GM21619 (cell line): ENCODE measurements around the gene ASNSD1.
A peak's percentile ranks its signal among the peaks of the same experiment; 100 is the strongest.

Experiments used
- ATAC-seq: cut with Tn5 transposase; IDR thresholded peaks from one replicate; pipeline ENCODE4 v1.9.1; 2021; ENCODE audit not compliant: unreplicated experiment

Gene ASNSD1

DNA sequence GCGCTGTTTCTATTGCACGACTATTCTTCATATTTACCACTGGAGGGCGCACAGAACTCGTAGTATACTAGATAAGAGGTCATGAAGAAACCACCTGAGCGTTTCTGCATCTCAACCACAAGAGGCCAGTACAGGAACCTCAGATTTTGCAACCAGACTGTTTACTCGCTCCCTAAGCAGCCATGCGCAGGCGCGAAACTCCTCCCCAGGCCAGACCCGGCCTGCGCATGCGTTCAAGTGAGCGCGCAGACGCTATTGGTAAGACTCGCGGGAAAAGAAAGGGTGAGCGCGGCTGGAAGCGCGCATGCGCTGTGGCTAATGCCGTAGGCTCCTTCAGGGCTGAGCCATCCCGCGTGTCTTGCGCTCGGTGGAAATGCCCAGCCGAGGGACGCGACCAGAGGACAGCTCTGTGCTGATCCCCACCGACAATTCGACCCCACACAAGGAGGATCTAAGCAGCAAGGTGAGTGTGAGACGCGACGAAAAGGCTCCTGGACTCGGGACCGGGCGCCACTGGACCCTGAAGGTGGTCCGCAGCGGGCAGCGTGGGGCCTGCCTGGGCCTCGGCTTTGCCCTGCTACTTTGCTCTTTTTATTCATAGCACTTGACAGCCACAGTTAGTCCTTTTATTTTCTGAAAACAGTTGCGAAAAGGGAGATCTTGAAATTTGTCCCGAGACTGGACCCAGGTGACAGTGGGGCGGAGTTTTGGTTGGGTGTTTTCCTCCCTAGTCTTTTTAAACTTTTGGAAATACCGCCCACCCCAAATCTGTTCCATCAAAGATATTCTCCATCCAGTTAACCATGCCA lies at the start of gene ASNSD1:
Gene ASNSD1 (plus strand): TSS at position 312 of the 809 bp plus-strand sequence. CDS start 4,674 bp downstream, outside the sequence.
- ATAC-seq: peak; percentile 94

DNA sequence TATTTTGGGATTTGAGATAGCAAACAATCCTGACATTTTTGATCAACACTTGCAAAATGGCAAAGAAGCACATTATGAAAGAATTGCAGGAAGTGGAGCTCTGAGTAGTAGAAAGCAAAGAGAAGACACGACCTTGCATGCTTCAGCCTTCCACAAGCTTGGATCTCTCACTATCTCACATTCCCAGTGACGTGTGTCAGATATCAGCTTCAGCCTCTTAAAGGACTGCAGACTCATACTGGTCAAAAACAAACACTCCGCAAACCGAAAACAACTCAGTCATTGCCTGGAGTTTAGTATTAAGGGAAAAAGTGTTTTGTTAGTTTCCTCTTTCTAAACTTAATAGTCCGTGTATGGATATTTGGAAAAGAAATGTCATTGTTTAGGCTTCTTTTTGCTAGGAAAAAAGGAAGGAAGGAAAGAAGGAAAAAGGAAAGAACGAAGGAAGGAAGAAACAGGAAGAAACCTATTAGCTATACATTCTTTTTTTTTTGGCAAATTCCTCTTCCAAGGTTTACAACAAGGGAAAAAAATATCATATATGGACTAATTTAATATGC lies 48.1 kb upstream of the ASNSD1 start:
- no peak for ATAC-seq

DNA sequence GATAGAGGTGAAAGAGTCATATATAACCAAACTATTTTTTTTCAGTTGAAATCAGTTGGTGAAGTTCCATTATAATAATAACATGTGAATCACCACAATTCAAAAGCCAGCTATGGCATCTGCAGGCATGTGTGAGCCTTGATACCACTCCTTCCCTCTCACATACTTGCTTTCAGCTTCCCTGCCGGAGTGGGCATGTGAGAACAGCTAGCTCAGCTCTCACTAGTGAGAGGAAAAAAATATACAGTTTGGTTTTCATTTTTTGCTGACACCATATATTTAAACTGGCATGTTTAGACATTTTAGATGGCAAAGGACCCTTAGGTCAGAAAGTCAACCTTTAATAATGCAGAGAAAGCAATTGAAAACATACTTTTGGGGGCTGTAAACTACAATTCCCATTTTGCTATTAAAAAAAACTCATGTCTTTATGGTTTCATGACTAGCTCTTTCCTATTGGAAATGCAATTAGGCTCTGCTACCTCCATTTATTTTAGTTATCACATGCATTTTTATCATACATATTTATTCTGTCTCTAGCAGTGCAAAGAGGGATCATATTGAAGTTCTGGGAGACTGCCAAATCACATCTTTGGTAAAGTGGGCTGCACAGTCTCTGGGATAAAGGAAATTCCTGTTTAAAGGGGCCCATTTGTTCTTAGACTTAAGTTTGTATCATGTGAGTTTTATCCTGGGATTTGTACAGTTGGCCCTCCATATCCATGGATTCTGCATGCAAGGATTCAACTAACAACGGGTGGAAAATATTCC lies 47.4 kb upstream of the ASNSD1 start:
- ATAC-seq: no peak

DNA sequence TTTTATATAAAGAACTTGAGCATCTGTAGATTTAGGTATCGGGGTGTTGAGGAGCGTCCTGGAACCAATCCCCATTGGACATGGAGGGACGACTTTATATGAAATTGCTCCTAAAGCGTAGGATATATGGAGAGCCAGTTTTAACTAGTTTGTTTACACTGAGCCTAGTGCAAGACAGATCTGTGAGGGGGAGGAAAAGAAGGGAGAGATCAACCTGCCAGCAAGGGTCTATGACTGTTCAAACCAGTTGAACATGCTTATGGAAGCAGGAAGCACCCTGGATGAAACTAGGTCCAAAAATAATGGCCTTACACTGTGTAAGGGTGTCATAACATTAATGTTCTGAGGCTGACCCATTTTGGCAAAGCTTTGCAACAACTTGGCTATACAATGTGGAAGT lies 46.7 kb upstream of the ASNSD1 start:
- ATAC-seq: no peak

DNA sequence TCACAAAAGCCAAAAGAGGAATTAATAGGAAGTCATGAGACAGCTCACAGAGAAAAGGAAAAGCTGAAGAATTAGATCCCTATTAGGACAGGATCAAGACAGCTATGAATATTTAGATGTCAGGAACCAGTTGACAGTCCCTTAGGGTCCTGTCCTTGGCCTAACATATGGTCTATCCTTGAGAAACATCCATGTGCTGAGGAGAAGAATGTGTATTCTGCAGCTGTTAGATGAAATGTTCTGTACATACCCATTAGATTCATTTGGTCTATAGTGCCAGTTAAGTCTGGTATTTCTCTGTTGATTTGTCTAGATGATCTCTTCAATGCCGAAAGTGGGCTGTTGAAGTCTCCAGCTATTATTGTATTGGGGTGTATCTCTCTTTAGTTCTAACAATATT lies 43.1 kb upstream of the ASNSD1 start:
- no peak for ATAC-seq

DNA sequence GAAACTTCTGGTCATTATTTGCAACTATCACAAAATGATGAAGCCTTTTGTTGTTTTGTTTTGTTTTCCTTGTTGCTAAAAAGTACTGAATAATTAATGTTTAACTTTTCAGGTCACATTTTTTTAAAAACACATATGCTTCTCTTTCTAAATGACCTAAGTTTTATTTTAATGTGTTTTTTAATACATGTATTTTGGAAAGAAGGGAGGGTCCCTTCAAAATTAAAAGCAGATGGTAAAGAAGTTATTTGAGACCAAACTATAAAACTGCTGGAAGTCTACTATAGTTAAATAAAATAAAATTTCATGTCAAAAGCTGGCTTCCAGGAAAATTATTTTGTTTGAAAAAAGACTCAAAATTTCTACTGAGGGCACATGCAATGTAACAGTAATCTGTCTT lies 39.5 kb upstream of the ASNSD1 start:
- no peak for ATAC-seq

DNA sequence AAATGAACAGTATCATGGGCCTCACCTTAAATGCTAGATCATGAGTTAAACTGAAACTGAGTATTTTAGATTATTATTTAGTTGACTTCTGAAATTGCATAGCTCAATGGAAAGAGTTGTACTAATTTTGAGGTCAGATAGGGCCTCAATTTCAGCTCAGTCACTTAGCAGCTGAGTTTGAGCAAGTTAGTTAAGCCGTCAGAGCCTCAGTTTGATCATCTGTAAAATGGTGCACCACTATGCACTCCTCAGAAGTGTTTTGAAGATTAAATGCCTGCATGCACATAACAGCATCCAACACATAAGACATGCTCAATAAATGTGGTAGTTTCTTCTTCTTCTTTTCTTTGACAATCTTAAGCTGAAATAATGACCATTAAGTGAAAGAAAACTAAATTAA lies 38.2 kb upstream of the ASNSD1 start:
- no peak for ATAC-seq

DNA sequence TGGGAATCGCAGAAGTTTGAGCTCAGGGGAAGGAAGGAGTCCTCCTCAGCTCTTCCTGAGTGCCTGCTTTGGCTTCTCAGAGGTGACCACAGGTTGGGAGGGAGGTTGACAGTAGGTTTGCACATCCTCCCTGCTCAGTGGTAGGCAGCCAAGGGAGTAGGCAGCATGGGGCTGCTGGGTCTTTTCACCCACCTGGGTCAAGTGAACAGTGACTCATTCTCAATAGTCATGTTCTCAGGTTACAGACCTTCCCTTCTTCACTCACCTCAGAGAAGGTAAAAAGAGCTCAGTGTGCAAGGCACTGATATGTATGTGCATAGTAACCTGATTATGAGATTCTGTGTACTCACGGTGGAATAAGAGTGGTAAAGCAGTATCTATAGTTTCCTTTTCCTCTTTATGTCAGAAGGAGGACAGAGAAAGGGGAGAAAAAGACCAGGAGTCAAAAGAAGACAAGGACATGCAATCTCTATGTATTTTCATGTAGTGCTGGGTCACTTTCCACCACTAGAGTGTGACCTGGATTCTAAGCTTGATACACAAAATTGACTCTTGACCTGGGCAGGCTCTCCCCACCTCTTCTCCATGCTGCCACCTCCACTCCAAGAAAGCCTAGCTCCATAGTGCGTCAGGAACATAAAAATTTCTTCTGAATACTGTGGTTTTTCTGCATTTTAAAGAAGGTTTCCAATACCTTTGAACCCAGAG lies 36.5 kb upstream of the ASNSD1 start:
- no peak for ATAC-seq

DNA sequence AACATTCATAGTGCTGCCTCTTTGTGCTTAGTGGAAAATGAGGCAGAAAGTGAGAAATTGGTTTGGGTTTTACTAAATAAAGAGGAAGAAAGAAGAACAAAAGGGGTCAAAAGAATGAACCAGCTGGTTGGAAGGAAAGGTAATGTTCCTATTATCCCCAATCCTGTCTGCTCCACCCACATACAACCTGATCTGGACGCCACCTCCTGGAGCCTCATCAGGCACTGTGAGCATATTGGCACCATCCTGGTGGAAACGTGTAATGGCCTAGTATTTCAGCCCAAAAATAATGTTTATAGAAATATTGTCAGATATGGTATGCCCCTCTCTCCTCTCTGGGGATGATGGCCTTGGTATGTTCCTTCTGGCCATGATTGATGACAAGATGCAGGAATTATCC lies 35.6 kb upstream of the ASNSD1 start:
- ATAC-seq: no peak

DNA sequence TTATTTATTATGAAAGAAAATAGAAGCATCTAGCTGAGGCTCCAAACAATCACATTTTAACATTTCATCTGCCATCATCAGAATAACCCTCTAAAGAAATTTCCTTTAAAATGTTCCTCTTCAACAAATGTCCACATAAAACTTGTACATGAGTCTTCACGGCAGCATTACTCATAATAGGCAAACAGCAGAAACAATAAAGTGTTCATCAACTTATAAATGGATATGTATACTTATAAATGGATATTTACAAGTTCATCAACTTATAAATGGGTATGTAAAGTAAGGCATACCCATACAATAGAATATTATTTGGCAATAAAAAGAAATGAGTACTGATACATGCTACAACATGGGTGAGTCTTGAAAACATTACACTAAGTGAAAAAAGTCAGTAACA lies 33.5 kb upstream of the ASNSD1 start:
- ATAC-seq: no peak

DNA sequence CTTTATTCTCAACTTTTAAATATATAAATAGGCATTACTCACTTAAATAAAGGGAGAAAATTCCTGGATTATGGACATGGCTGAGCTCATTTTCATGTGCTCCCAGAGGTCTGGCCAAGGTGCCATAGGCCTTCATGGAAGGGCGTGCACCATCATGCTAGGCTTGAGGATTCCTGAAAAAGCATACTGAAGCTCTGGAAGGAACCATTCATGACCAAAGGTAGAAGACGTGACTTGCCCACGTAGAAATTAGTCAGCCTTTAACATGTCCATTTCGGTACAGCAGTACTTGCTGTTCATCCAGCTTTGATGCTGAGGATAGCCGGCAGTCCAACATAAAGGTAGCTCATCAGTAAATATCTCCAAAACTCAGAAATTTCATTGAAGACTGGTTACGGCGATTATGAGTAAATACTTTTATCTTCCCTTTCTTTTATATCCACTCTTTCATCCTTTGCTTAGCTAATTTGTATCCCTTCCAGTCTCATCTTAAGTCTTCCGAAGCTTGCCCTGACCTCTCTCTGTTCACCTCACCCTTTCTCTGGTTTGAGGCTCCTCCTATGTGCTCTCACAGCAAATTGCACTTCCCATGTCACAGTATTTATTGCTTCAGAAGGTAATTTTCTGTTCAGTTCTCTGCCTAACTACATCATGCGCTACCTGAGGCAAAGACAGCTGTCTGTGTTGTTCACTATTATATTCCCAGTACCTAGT lies 32.3 kb upstream of the ASNSD1 start:
- ATAC-seq: no peak

DNA sequence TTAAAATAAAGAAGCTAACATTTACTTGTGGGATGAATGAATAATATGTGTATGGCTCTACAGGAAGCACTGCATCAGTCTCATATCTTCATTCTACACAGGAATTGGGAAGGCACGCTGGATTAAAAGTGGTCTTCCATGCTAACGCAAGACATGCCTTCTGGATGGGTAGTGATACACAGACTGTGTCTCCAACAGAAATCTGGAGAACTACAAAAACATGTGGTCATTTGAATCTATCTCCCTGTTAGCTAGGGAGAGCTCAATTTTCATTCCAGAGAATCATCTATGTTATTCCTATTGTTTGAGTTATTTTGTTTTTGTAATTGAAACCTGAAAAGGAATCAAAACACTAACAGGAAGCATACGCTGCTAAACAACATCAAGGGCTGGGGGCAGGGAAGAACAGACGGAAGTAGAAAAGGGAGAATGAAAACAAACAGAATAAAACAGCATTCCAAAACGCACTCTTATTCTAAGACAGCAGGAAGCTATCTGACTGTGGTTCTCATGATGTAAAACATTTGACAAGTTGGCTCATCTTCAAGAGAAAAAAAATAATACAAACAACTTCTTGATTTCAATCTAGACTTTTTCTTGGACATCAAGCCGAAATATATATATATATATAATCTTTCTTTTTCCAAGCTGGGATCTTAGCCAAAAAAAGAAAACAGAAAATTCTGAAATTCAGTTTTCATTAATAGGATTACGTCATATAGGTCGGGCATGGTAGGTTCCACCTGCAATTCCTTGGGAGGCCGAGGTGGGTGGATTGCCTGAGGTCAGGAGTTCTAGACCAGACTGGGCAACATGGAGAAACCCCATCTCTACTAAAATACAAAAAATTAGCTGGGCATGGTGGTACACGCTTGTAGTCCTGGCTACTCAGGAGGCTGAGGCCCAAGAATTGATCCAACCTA lies 31.5 kb upstream of the ASNSD1 start:
- ATAC-seq: no peak

DNA sequence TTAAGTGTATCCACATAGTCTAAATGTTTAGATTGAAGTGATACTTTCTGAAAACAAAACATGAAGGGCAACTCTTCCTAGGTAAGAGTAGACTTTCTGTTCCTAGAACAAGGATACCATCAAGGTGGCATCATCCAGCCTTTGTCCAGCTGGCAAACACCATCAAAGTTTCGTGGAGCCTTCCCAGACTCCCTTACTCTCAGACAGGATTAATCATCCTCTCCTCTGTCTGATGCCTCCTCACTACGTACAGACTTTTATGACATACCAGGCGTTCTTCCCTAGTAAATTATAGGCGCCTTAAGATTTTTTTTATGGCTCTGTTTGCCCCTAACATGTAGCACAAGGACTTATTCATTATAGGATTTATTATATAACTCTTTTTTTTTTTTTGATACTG lies 29.4 kb upstream of the ASNSD1 start:
- ATAC-seq: no peak

DNA sequence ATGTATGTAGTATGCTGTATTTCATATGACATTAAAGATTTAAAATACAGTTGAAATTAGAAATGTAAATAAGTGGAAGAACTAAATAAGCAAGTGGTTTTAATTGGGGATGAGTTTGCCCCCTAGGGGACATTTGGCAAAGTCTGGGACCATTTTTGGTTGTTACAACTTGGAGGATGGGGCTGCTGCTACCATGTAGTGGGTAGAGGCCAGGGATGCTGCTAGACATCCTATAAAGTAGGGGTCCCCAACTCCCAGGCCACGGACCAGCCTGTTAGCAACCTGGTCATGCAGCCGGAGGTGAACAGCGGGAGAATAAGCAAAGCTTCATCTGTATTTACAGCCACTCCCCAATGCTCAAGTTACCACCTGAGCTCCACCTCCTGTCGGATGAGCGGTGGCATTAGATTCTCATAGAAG lies 27.9 kb upstream of the ASNSD1 start:
- ATAC-seq: no peak

DNA sequence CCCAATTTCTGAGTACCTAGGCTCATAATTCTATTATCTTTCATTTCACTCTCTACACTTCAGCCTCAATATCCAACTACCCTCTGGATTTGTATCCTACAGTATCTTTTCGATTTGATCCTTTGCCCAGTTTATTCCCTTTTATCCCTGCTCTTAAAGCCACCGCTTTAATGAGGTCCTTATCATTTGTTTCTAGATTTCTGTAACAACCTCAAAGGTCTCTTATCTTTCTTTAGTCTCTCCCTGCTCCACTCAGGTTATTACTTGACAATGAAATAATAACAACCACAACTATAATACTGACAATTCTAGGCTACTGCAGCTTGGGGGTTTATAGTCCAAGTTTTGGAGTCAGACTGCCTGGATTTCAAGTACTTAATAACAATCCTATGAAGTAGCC lies 25.9 kb upstream of the ASNSD1 start:
- ATAC-seq: no peak

DNA sequence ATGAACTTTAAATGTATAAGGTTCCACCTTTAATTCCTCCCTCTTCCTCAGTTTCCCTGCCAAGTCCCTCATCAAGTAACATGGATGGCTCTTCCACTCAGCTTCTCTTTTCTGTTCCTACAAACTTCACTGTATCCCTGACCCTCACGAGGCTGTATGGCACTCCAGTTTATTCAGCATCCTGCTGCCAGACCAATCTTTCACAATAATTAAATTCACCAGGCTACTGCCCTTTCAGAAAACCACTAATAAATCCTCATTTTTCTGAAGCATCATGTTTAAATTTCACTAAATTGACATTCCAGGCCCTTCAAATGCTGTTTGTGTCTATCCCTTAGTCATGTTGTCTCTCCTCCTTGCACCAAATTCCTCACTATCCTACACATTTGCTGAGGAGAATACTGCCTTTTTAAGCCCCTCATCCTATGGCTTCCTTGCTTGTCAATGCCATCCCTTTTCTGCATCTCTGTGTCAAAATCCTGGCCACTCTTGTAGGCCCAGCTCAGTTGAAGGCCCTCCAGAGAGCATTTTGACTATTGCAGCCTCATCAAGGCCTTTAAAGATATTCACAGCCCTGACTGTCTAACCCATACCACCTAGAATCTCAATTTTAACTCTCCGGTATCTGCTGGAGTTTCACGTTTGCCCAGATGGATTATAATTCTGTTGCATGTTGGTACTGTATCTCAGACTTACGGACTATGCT lies 22.8 kb upstream of the ASNSD1 start:
- no peak for ATAC-seq

DNA sequence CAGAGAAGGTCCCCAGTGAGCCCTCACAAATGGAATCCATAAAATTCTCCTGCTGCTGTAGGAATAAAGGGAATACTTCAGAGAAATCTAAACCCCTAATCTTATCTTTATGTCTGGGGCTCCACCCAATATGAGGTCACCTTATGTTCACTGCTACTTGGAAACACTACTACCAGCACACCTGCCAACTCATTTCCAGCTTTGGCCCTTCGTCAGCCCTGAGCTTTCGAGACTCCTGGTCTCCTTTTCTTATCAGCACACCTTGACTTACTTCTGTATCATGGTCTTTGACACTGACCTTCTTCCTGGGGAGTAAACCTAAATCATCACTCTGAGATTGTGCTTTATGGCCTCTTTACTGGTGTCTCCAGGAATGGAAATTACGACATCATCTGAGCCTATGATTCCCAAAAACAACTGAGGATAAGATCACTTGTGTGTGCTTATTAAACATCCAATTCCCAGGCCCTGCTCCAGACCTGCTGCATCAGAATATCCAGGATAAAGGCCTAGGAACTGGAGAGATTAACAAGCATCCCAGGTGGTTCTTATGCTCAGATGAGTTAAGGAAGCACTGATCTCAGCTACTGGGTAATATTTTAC lies 22.2 kb upstream of the ASNSD1 start:
- no peak for ATAC-seq

DNA sequence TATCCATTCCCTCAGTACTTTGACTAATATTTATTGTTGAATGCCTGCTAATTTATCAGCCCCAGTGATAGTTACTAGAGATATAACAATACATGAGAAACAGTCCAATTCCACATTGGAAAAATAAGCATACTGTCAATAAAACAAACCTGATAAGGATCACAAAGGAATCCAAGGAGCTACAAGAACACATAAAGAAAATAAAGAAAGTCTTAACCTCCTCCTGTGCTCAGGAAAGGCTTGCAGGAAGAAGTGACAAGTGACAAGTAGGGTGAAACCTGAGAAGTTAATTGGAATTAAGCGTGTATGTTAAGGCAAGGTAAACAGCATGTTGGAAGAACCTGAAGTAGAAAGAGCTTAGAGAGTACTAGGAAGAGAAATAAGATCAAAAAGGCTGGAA lies 20.3 kb upstream of the ASNSD1 start:
- no peak for ATAC-seq

DNA sequence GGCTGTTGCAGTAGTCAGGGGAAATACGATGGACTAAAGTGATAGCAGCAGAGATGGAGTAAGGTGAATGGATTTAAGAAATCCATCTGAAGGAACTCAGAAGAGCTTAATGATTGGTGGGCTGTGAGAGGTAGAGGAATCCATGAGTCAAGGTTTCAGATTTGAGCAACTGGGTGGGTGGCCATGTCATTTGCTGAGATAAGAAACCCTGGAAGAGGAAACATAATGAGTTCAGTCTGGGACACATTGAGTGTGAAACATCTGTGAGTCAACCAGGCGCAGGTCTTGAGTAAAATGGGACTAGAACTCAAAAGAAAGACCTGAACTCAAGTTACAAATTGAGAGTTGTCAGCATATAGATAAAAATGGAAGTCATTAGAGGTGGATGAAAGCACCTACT lies 19.7 kb upstream of the ASNSD1 start:
- ATAC-seq: no peak
